Hepatocyte (in vitro differentiated cells): ENCODE data around the gene NRXN2.

ENCODE experiments used
- EZH2 ChIP-seq: fragments of 200-600 bp; sonication (generic); IDR thresholded peaks from 2 replicates; pipeline ENCODE4 v1.6.1; 2016; ENCODE audit warnings: antibody characterized with exemption, mild to moderate bottlenecking, borderline replicate concordance
- EZH2phosphoT487 ChIP-seq: fragments of 200-600 bp; sonication (generic); IDR thresholded peaks from one replicate; pipeline ENCODE4 v1.6.1; 2018; ENCODE audit warnings: antibody characterized with exemption, mild to moderate bottlenecking, low read depth, moderate library complexity; ENCODE audit not compliant: unreplicated experiment, severe bottlenecking
- TF ChIP-seq, protein P1 (sequence below): fragments of 200-600 bp; sonication (generic); IDR thresholded peaks from 2 replicates; pipeline ENCODE4 v1.5.1; 2016; ENCODE audit warnings: antibody characterized with exemption, mild to moderate bottlenecking; ENCODE audit not compliant: poor library complexity

DNA sequence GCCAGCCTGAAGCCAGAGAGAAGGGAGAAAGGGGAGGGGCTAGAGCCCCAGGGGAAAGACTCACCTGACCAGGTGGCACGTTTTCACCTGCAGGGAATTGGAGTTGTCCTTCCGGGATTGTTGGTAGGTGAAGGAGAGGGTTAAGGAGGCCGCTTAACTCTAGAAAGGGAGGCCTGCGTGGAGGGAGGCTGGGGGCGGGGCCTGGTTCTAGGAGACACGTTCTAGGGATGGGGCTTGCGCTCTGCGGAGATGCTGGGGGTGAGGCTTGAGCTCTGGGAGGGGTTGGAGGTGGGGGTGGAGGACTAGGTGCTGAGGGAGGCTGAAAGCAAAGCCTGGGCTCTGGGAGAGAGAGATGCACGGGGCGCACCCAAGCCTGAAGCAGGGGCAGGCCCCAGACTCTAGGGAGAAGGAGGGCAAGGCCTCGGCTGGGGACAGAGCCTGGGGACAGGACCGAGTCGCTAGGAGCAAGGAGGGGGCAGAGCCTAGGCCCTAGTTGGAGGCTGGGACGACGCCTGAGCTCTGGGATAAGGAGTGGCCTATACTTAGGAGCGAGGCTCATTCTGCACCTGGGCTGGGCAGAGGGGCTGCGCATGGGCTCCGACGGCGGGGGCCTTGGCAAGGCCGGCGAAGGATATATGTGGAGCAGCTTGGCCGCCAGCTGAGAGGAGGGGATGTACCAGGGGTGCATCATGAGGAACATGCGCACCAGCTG lies 18.5 kb upstream of the NRXN2 start:
- TF ChIP-seq, protein P1, sequence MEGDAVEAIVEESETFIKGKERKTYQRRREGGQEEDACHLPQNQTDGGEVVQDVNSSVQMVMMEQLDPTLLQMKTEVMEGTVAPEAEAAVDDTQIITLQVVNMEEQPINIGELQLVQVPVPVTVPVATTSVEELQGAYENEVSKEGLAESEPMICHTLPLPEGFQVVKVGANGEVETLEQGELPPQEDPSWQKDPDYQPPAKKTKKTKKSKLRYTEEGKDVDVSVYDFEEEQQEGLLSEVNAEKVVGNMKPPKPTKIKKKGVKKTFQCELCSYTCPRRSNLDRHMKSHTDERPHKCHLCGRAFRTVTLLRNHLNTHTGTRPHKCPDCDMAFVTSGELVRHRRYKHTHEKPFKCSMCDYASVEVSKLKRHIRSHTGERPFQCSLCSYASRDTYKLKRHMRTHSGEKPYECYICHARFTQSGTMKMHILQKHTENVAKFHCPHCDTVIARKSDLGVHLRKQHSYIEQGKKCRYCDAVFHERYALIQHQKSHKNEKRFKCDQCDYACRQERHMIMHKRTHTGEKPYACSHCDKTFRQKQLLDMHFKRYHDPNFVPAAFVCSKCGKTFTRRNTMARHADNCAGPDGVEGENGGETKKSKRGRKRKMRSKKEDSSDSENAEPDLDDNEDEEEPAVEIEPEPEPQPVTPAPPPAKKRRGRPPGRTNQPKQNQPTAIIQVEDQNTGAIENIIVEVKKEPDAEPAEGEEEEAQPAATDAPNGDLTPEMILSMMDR = no peak
- TF ChIP-seq EZH2 (no peak), EZH2phosphoT487 (no peak)
